ENCODE measurements around the gene KRT33B. TPM values are rescaled to one million over a fixed set of nuclear protein-coding genes. Genes with fewer than 3 reads are reported as not detected.

KRT33B gene
- total RNA-seq, 3 donors from 2014 or later, result not detected

DNA sequence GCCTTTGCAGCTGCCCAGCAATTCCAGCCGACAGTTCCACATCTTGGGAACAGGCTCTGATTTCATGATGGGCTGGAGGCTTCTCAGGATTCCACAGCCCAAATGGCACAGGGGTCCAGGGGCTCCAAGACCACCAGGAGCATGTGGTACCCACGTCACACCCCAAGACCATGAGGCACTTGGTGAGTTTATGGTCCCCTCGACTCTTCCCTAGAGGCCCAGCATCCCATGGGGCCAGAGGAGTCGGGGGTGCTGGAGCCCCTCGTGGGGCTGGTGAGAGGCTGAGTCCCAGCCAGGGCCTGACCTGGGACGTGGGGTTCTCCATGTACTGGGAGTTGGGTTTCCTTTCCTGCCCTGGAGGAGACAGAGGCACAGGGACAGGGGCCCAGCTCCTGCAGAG is 44.0 kb downstream of the KRT33B start:
- no peak for DNase-seq (ENCODE audit: low spot score in 2 of 2)
- Histone ChIP-seq H3K4me1 (no peaks in the 10 kb centered on the region), H3K4me3 (no peak overlapping the region), H3K27ac (no peak overlapping the region), H3K36me3 (no peaks in the 10 kb centered on the region), H3K27me3 (no peaks in the 10 kb centered on the region), H3K9me3 (peaks cover 0 to 2% of the 10 kb centered on the region in 2 donors)
- intact Hi-C loops (cut with DNase I; ENCODE audit: low total_unique reads), result no loop called here
- TF ChIP-seq POLR2A (IDR thresholded peaks at IDR 0.05) (no peak), POLR2AphosphoS5 (IDR thresholded peaks at IDR 0.05) (no peak)
- TF ChIP-seq, protein P1, sequence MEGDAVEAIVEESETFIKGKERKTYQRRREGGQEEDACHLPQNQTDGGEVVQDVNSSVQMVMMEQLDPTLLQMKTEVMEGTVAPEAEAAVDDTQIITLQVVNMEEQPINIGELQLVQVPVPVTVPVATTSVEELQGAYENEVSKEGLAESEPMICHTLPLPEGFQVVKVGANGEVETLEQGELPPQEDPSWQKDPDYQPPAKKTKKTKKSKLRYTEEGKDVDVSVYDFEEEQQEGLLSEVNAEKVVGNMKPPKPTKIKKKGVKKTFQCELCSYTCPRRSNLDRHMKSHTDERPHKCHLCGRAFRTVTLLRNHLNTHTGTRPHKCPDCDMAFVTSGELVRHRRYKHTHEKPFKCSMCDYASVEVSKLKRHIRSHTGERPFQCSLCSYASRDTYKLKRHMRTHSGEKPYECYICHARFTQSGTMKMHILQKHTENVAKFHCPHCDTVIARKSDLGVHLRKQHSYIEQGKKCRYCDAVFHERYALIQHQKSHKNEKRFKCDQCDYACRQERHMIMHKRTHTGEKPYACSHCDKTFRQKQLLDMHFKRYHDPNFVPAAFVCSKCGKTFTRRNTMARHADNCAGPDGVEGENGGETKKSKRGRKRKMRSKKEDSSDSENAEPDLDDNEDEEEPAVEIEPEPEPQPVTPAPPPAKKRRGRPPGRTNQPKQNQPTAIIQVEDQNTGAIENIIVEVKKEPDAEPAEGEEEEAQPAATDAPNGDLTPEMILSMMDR (IDR thresholded peaks at IDR 0.05), result no peak

DNA sequence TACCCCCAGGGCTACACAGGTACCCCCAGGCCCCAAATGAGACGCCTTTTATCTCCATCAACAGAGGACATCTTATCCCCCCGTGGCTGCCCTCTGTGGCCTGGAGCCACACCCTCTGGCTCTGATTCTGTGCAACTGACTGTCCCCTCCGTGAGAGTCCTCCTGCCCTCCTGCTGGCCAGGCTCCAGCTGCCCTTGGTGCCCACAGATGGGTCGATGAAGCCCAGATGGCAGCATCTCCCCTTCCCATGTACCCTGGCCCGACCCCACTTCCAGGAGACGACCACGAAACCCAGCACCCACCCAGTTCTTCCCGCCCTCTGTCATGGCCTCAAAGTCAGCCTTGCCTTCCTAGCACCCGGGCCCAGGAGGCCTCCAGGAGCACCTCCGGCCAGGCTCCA is 44.5 kb downstream of the KRT33B start:
- no peaks in the 10 kb centered on the region for H3K36me3 ChIP-seq
- no peaks in the 10 kb centered on the region for H3K27me3 ChIP-seq
- no peak overlapping the region for H3K4me3 ChIP-seq
- no peak overlapping the region for H3K27ac ChIP-seq
- H3K9me3 ChIP-seq, result peaks cover 0 to 7% of the 10 kb centered on the region in 2 donors
- DNase-seq (ENCODE audit: low spot score in 2 of 2), result no peak
- intact Hi-C loops (cut with DNase I; ENCODE audit: low total_unique reads), result no loop called here
- TF ChIP-seq POLR2A (IDR thresholded peaks at IDR 0.05) (no peak), POLR2AphosphoS5 (IDR thresholded peaks at IDR 0.05) (no peak)
- TF ChIP-seq, protein P1 (IDR thresholded peaks at IDR 0.05), result no peak
- H3K4me1 ChIP-seq, result no peaks in the 10 kb centered on the region

DNA sequence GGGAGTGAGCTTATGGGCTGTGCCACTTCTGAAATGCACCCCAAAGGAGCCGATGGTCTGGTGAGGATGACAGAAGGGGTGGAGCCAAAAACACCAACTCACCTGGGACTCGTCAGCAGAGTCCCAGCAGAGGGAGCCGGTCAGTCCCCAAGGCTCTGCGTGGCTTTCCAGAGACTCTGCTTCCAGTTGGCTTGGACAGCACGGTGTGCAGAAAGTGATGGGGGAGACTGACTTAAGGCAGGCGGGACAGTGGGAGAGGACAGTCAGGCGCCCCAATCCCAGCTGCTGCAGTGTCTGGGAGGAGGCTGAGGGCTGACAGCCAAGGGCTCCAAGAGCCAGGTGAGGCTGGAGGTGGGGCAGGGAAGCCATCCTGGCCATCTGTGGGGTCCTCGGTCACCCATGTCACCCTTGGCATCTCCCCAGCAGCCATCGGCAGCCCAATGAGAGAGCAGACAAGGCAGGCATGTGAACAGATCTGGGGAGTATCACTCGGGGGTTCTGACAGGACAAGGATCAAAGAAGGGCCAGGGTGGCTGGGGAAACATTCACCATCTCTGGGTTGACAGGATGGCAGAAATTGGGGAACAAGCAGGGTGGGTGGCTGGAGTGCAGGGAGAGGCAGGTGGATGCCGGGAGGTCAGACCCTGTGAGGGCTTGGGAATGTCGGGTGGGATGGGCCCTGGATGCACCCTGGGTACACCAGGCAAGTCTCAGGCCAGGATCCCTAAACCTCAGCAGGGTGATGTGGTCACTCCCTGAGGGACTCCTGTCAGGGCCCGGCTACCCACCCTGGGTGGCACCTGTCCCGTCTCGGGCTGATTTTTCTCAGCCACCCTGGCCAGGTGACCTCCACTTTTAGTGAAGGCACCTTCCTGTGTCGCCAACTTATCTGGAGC is 45.2 kb downstream of the KRT33B start:
- no peaks in the 10 kb centered on the region for H3K27me3 ChIP-seq
- H3K27ac ChIP-seq, result peak overlapping the region in 1 of 2 donors; percentile 50
- TF ChIP-seq POLR2A (IDR thresholded peaks at IDR 0.05), result no peak
- TF ChIP-seq, protein P1 (IDR thresholded peaks at IDR 0.05), result peak in 2 of 3 donors; percentile 31 to 58
- DNase-seq (ENCODE audit: low spot score in 2 of 2), result peak in 1 of 2 donors; percentile 66
- H3K4me3 ChIP-seq, result no peak overlapping the region
- H3K36me3 ChIP-seq, result no peaks in the 10 kb centered on the region
- H3K4me1 ChIP-seq, result no peaks in the 10 kb centered on the region
- intact Hi-C loops (cut with DNase I; ENCODE audit: low total_unique reads), result no loop called here
- H3K9me3 ChIP-seq, result peaks cover 0 to 12% of the 10 kb centered on the region in 2 donors

DNA sequence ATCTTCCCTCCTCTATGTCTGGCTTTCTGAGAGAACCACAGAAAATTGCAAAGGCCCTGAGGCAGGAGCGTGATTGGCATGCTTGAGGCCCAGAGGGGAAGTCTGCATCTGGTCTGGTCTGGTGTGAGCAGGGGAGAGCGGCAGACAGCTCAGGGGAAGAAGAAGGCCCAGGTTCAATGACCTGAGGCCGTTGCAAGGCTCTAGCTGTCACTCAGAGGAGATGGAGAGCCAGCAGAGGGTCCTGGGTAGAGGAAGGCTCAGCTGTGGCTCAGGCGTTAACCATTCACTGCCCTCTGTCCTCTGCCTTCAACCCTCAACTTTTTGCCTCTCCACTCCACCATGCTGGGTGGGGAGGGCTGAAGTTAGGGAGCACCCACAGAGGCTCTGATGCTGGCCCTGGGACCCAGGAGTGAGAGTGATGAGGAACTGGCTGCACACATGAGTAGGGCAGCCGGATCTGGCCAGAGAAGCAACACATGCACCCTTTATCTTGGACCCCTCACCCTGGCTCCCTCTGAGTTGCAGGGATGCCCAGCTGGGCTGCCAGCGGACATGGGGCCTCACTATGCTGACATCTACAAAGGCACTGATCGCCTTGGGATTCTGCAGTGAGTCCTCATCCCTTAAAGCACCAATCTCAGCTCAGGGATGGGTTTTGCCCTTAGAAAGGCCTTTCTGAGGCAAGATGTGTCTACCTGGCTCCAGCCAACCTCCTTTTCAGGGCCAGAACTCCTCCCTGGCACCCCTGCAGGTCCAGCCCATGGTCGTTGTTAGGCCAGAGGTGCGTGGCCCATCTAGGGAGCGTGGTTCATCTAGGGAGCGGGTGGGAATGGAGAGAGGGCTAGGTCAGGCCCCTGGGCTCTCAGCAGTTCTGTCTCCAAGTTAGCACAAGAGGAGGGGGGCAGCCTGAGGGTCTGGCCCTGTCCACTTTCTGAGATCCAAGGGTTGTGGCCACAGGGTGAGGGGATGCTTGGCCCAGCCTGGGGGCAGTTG is 46.4 kb downstream of the KRT33B start:
- Histone ChIP-seq H3K4me1 (no peaks in the 10 kb centered on the region), H3K27me3 (no peaks in the 10 kb centered on the region), H3K4me3 (no peak overlapping the region), H3K27ac (peak overlapping the region in 1 of 2 donors; percentile 50), H3K36me3 (no peaks in the 10 kb centered on the region), H3K9me3 (peaks cover 0 to 13% of the 10 kb centered on the region in 2 donors)
- intact Hi-C loops (cut with DNase I; ENCODE audit: low total_unique reads), result no loop called here
- TF ChIP-seq POLR2AphosphoS5 (IDR thresholded peaks at IDR 0.05) (no peak), POLR2A (IDR thresholded peaks at IDR 0.05) (no peak)
- TF ChIP-seq, protein P1 (IDR thresholded peaks at IDR 0.05), result no peak
- DNase-seq (ENCODE audit: low spot score in 2 of 2), result no peak
